ENCODE data around the gene SLC25A10. TPM values are rescaled to one million over a fixed set of nuclear protein-coding genes. Genes with fewer than 3 reads are reported as not detected.

SLC25A10 gene
- polyA plus RNA-seq, 3 donors: 10.7 to 13.9 (median 11.3) TPM

- DNase-seq (ENCODE audit: low read depth in 3 of 3, low spot score in 2 of 3): no peak
Observed at GRCh38 chr17:81703747-81704654, 8.1 kb upstream of the SLC25A10 start.

- no peak for DNase-seq (ENCODE audit: low read depth in 3 of 3, low spot score in 2 of 3)
Observed at GRCh38 chr17:81705518-81706231, 6.4 kb upstream of the SLC25A10 start.

GRCh38 chr17:81706232-81706611, 5.9 kb upstream of the SLC25A10 start:
- DNase-seq (ENCODE audit: low read depth in 3 of 3, low spot score in 2 of 3): no peak

GRCh38 chr17:81706757-81707624, 5.1 kb upstream of the SLC25A10 start:
- DNase-seq (ENCODE audit: low read depth in 3 of 3, low spot score in 2 of 3): no peak

- no peak for DNase-seq (ENCODE audit: low read depth in 3 of 3, low spot score in 2 of 3)
Observed at GRCh38 chr17:81707725-81708646, 4.1 kb upstream of the SLC25A10 start.

GRCh38 chr17:81708739-81709185, 3.3 kb upstream of the SLC25A10 start:
- no peak for DNase-seq (ENCODE audit: low read depth in 3 of 3, low spot score in 2 of 3)

- DNase-seq (ENCODE audit: low read depth in 3 of 3, low spot score in 2 of 3): no peak
Observed at GRCh38 chr17:81710514-81711308, 1.4 kb upstream of the SLC25A10 start.

- no peak for DNase-seq (ENCODE audit: low read depth in 3 of 3, low spot score in 2 of 3)
Observed at GRCh38 chr17:81712468-81713003, 452 bp downstream of the SLC25A10 start.

GRCh38 chr17:81713004-81713555, 996 bp downstream of the SLC25A10 start:
- DNase-seq (ENCODE audit: low read depth in 3 of 3, low spot score in 2 of 3): no peak

GRCh38 chr17:81713556-81714411, 1.7 kb downstream of the SLC25A10 start:
- no peak for DNase-seq (ENCODE audit: low read depth in 3 of 3, low spot score in 2 of 3)

GRCh38 chr17:81714412-81715106, 2.5 kb downstream of the SLC25A10 start:
- no peak for DNase-seq (ENCODE audit: low read depth in 3 of 3, low spot score in 2 of 3)

GRCh38 chr17:81715107-81715871, 3.2 kb downstream of the SLC25A10 start:
- DNase-seq (ENCODE audit: low read depth in 3 of 3, low spot score in 2 of 3): no peak

GRCh38 chr17:81715872-81716673, 4.0 kb downstream of the SLC25A10 start:
- DNase-seq (ENCODE audit: low read depth in 3 of 3, low spot score in 2 of 3): no peak

GRCh38 chr17:81716674-81716996, 4.6 kb downstream of the SLC25A10 start:
- DNase-seq (ENCODE audit: low read depth in 3 of 3, low spot score in 2 of 3): no peak

- no peak for DNase-seq (ENCODE audit: low read depth in 3 of 3, low spot score in 2 of 3)
Observed at GRCh38 chr17:81717049-81717765, 5.1 kb downstream of the SLC25A10 start.

Measured in right renal cortex interstitium (tissue), 3 donors.